ENCODE results near the gene ZNF354B. TPM values are rescaled to one million over a fixed set of nuclear protein-coding genes. Genes with fewer than 3 reads are reported as not detected.

The ZNF354B gene
- 7.7 and 9.0 TPM in 2 replicates for total RNA-seq

DNA sequence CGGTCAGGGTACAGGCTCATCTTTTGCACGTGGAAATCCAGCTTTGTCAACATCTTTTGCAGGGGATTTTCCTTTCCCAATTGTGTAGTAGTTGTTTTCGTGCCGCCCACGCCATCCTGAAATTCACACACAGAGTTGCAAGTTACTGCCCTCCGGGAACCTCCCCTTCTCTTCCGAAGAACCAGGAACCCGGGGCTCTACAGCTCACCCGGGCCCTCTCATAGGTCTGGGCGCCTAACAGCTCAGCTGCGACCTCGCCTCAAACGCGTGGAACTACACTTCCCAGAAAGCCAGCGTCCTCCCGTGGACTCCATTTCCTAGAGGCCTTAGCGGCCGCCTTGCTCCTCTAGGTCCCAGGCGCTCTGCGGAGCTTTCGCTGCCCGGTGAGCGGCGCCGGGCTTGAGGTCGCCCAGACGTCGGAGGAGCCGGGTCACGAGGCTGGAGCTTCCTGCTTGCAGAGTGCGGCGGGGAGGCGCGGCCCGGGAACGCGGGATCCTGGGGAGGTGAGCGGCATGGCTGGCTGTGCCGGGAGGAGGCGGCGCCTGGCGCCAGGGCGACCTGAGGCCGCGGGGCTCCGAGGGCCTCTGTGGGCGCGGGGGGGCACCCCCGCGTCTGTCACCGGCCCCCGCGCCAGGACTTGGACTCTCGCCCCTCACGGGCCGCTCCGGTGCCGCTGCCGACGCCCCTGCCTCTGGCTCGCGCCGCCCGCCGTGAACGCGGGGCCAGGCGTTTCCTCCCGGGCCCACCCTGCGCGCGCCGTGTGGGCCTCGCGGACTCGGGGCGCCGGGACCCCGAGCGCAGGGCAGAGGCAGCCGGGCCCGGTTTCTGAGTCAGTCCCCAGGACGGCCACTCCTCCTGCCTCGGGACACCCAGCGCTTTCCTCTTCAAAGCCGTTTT, at the start of gene ZNF354B:
ZNF354B (plus strand) TSS at position 329 of the 897 bp plus-strand sequence. CDS start 1,095 bp downstream, outside the sequence.

GRCh38 chr5:178895615-178896571, 36.1 kb downstream of the ZNF354B start, which contains the start of gene ZFP2:
TSS of gene ZFP2 (plus strand) at chr5:178895913. CDS start at chr5:178931314, 35,401 bp downstream.

Small RNA genes within 50 kb of the gene (small RNA-seq; reads per million reads assigned to genes)
- not detected for gene AC126915.2 (ENCODE audit: low replicate concordance)
- not detected for gene AC126915.3 (ENCODE audit: low replicate concordance)

Other genes with a start within 250 kb of the ZNF354B start
- gene CLK4, start 232.9 kb upstream of the ZNF354B start, total RNA-seq = 19.0 and 27.5 TPM in 2 replicates
- gene ZNF354A, start 129.3 kb upstream of the ZNF354B start, total RNA-seq = 6.2 and 7.7 TPM in 2 replicates
- under 0.01 and 0.22 TPM in 2 replicates for gene ZFP2, start 36.0 kb downstream of the ZNF354B start, total RNA-seq
- gene ZNF454, start 81.2 kb downstream of the ZNF354B start, total RNA-seq = 0.86 and 2.0 TPM in 2 replicates
- not detected in 2 replicates for gene GRM6, start 135.4 kb downstream of the ZNF354B start, total RNA-seq
- 2.6 and 3.3 TPM in 2 replicates for gene ZNF879, start 163.9 kb downstream of the ZNF354B start, total RNA-seq
- 3.9 and 7.0 TPM in 2 replicates for gene ZNF354C, start 200.4 kb downstream of the ZNF354B start, total RNA-seq